Subcutaneous abdominal adipose tissue (tissue), 5 donors: ENCODE measurements around the gene CENPO.
"Not testable (repeated sequence)": the region's sequence is repeated elsewhere in the genome, so short reads cannot be mapped to it uniquely, and the experiment has no call there.

Source experiments
- H3K27ac ChIP-seq: one replicate; pipeline ENCODE4 v1.7.0; 2013; ENCODE audit warnings: low read depth, mild to moderate bottlenecking, inconsistent platforms, low read length, moderate library complexity
- H3K27me3 ChIP-seq, 5 donors: one replicate each; pipeline ENCODE4 v1.7.0; 2013; ENCODE audit warnings: low read length in 5 of 5, inconsistent platforms in 1 of 5; ENCODE audit not compliant: control insufficient read depth in 5 of 5, insufficient read depth in 4 of 5
- H3K36me3 ChIP-seq, 5 donors: one replicate each; pipeline ENCODE4 v1.7.0; 2013; ENCODE audit warnings: low read length in 5 of 5; ENCODE audit not compliant: control insufficient read depth in 5 of 5, insufficient read depth in 5 of 5
- H3K4me1 ChIP-seq, 5 donors: one replicate each; pipeline ENCODE4 v1.7.0; 2013; ENCODE audit warnings: low read length in 5 of 5, mild to moderate bottlenecking in 3 of 5, moderate library complexity in 1 of 5; ENCODE audit not compliant: control insufficient read depth in 5 of 5, insufficient read depth in 5 of 5
- H3K4me3 ChIP-seq, 5 donors: one replicate each; pipeline ENCODE4 v1.7.0; 2013; ENCODE audit warnings: low read length in 5 of 5, low read depth in 1 of 5
- H3K9ac ChIP-seq, 5 donors: one replicate each; pipeline ENCODE4 v1.7.0; 2013; ENCODE audit warnings: low read length in 5 of 5, mild to moderate bottlenecking in 4 of 5, moderate library complexity in 3 of 5
- H3K9me3 ChIP-seq, 5 donors: one replicate each; pipeline ENCODE4 v1.7.0; 2013; ENCODE audit warnings: low read length in 5 of 5; ENCODE audit not compliant: control insufficient read depth in 5 of 5
- donor health status: healthy.
- donor health status: healthy.
- donor health status: healthy.
- donor health status: healthy.
- donor health status: healthy.

Gene CENPO

GRCh38 chr2:24830351-24830750 lies 37.1 kb downstream of the CENPO start:
- H3K4me1 ChIP-seq, result peaks cover 0 to 19% (median 0%) of the 10 kb centered on the region in 5 donors
- H3K4me3 ChIP-seq, result no peak overlapping the region
- H3K27me3 ChIP-seq, result no peaks in the 10 kb centered on the region
- peaks cover 0 to 31% (median 26%) of the 10 kb centered on the region in 5 donors for H3K36me3 ChIP-seq
- no peak overlapping the region for H3K9ac ChIP-seq
- H3K27ac ChIP-seq, result no peak overlapping the region
- no peaks in the 10 kb centered on the region for H3K9me3 ChIP-seq

- H3K36me3 ChIP-seq, result peaks cover 0 to 32% (median 22%) of the 10 kb centered on the region in 5 donors
- H3K27ac ChIP-seq, result no peak overlapping the region
These were observed 37.6 kb downstream of the CENPO start for GRCh38 chr2:24830786-24831185.

GRCh38 chr2:24831221-24832072 lies 38.2 kb downstream of the CENPO start:
- H3K27ac ChIP-seq, result no peak overlapping the region
- H3K4me3 ChIP-seq, result no peak overlapping the region
- H3K4me1 ChIP-seq, result peaks cover 0 to 18% (median 0%) of the 10 kb centered on the region in 5 donors
- H3K9me3 ChIP-seq, result no peaks in the 10 kb centered on the region
- H3K9ac ChIP-seq, result no peak overlapping the region
- H3K27me3 ChIP-seq, result no peaks in the 10 kb centered on the region
- H3K36me3 ChIP-seq, result peaks cover 0 to 38% (median 26%) of the 10 kb centered on the region in 5 donors

More at GRCh38 chr2:24830786-24831185, 37.6 kb downstream of the CENPO start:
- Histone ChIP-seq H3K4me1 (peaks cover 0 to 19% (median 0%) of the 10 kb centered on the region in 5 donors), H3K9me3 (no peaks in the 10 kb centered on the region), H3K9ac (no peak overlapping the region), H3K27me3 (no peaks in the 10 kb centered on the region), H3K4me3 (no peak overlapping the region)

GRCh38 chr2:24832073-24832461 lies 38.8 kb downstream of the CENPO start:
- Histone ChIP-seq H3K9ac (no peak overlapping the region), H3K9me3 (no peaks in the 10 kb centered on the region), H3K4me1 (peaks cover 0 to 12% (median 0%) of the 10 kb centered on the region in 5 donors), H3K4me3 (no peak overlapping the region), H3K27me3 (no peaks in the 10 kb centered on the region), H3K27ac (no peak overlapping the region), H3K36me3 (peaks cover 0 to 41% (median 32%) of the 10 kb centered on the region in 5 donors)

- Histone ChIP-seq H3K4me3 (no peak overlapping the region), H3K9ac (no peak overlapping the region), H3K36me3 (peaks cover 0 to 44% (median 36%) of the 10 kb centered on the region in 5 donors), H3K4me1 (peaks cover 0 to 7% (median 0%) of the 10 kb centered on the region in 5 donors), H3K27me3 (no peaks in the 10 kb centered on the region), H3K27ac (no peak overlapping the region), H3K9me3 (no peaks in the 10 kb centered on the region)
These were observed 39.3 kb downstream of the CENPO start for GRCh38 chr2:24832521-24832920.

- Histone ChIP-seq H3K9me3 (no peaks in the 10 kb centered on the region), H3K36me3 (peaks cover 0 to 46% (median 37%) of the 10 kb centered on the region in 5 donors), H3K4me3 (no peak overlapping the region), H3K27me3 (no peaks in the 10 kb centered on the region), H3K27ac (no peak overlapping the region), H3K4me1 (peaks cover 0 to 2% (median 0%) of the 10 kb centered on the region in 5 donors), H3K9ac (no peak overlapping the region)
These were observed 39.9 kb downstream of the CENPO start for GRCh38 chr2:24832931-24833701.

- Histone ChIP-seq H3K27me3 (no peaks in the 10 kb centered on the region), H3K9me3 (no peaks in the 10 kb centered on the region), H3K9ac (no peak overlapping the region), H3K4me1 (no peaks in the 10 kb centered on the region), H3K4me3 (no peak overlapping the region), H3K27ac (no peak overlapping the region), H3K36me3 (peaks cover 0 to 50% (median 38%) of the 10 kb centered on the region in 5 donors)
These were observed 40.9 kb downstream of the CENPO start for GRCh38 chr2:24833821-24834732.

GRCh38 chr2:24834733-24835395 lies 41.6 kb downstream of the CENPO start:
- Histone ChIP-seq H3K27ac (no peak overlapping the region), H3K4me3 (no peak overlapping the region), H3K36me3 (peaks cover 0 to 53% (median 43%) of the 10 kb centered on the region in 5 donors)

GRCh38 chr2:24835411-24835810 lies 42.2 kb downstream of the CENPO start:
- not testable (repeated sequence) for H3K4me1 ChIP-seq, H3K9ac ChIP-seq, H3K27me3 ChIP-seq, H3K9me3 ChIP-seq, H3K27ac ChIP-seq, H3K4me3 ChIP-seq
- peaks cover 0 to 51% (median 42%) of the 10 kb centered on the region in 5 donors for H3K36me3 ChIP-seq

More at GRCh38 chr2:24834733-24835395, 41.6 kb downstream of the CENPO start:
- H3K27me3 ChIP-seq, result no peaks in the 10 kb centered on the region
- no peaks in the 10 kb centered on the region for H3K9me3 ChIP-seq
- H3K9ac ChIP-seq, result no peak overlapping the region
- H3K4me1 ChIP-seq, result no peaks in the 10 kb centered on the region
